Heart left ventricle (tissue), 16 donors: ENCODE measurements around the gene ASB7. TPM values are rescaled to one million over a fixed set of nuclear protein-coding genes. Genes with fewer than 3 reads are reported as not detected.

Experiments
- ATAC-seq, 4 donors: fragments of 200-7000 bp; cut with Tn5 transposase; one replicate each; pipeline ENCODE4 v1.9.1; 2020 to 2022; ENCODE audit warnings: moderate library complexity in 4 of 4, mild to moderate bottlenecking in 3 of 4, moderate number of reproducible peaks in 1 of 4
- DNase-seq, 5 donors: peaks; one replicate each; pipeline ENCODE4 v3.0.0-alpha.2; 2020
- H3K27ac ChIP-seq, 12 donors: fragments of 200-600 bp; sonication (generic) in 4 of 12; one replicate each; pipeline versions ENCODE4 v1.5.0 to v1.8.0; 2016 to 2022; ENCODE audit warnings: mild to moderate bottlenecking in 2 of 12
- H3K27me3 ChIP-seq, 9 donors: fragments of 200-600 bp; sonication (generic) in 2 of 9; one replicate each; pipeline versions ENCODE4 v1.5.1 to v1.8.0; 2016 to 2022; ENCODE audit warnings: mild to moderate bottlenecking in 3 of 9
- H3K36me3 ChIP-seq, 9 donors: fragments of 200-600 bp; sonication (generic) in 2 of 9; one replicate each; pipeline versions ENCODE4 v1.5.0 to v1.8.0; 2018 to 2022; ENCODE audit warnings: mild to moderate bottlenecking in 2 of 9
- H3K4me1 ChIP-seq, 12 donors: fragments of 200-600 bp; sonication (generic) in 4 of 12; one replicate each; pipeline versions ENCODE4 v1.5.0 to v1.8.0; 2016 to 2022; ENCODE audit warnings: mild to moderate bottlenecking in 3 of 12
- H3K4me3 ChIP-seq, 12 donors: fragments of 200-600 bp; sonication (generic) in 4 of 12; one replicate each; pipeline versions ENCODE4 v1.5.0 to v1.8.0; 2017 to 2022; ENCODE audit warnings: mild to moderate bottlenecking in 9 of 12, moderate library complexity in 4 of 12
- H3K9me3 ChIP-seq, 12 donors: fragments of 200-600 bp; sonication (generic) in 4 of 12; one replicate each; pipeline versions ENCODE4 v1.5.0 to v1.8.0; 2016 to 2022; ENCODE audit warnings: mild to moderate bottlenecking in 1 of 12
- POLR2A ChIP-seq, 2 donors: fragments of 450-650 bp; IDR thresholded peaks; one replicate each; pipeline ENCODE4 v1.6.1; 2017; ENCODE audit warnings: antibody characterized with exemption in 2 of 2, mild to moderate bottlenecking in 2 of 2, moderate library complexity in 2 of 2
- WGBS, 4 donors: extraction: QIAGEN DNeasy Blood & Tissue Kit in 2 of 4; methylation state at CpG; one replicate each; pipeline versions ENCODE4 v1.1.5 to v1.1.7; 2013 to 2018; 5-methylcytosine and 5-hydroxymethylcytosine counted together
- intact Hi-C, 10 donors: fragments of 100-400 bp; cut with DNase I; formaldehyde crosslinking; loops; one replicate each; pipeline versions ENCODE4 v1.11.1 to v1.14.2; 2022
- polyA plus RNA-seq, 2 donors: library from polyadenylated mRNA; stranded (reverse); fragments of 200-250 nt; gene quantifications; one replicate each; pipeline ENCODE4 v1.2.3, GENCODE V29; 2013
- total RNA-seq, 9 donors: library from RNA; depleted of rRNA in 2 of 9; stranded (reverse); fragments of >200 nt in 2 of 9; fragmentation: NEBNext Ultra II Directional in 3 of 9; extraction: Animal tissue kit (Norgen Biotek cat#: 25700) in 3 of 9; gene quantifications; one replicate each; pipeline versions ENCODE4 v1.1.0 to v1.2.4, GENCODE V29; 2016 to 2023
- TF ChIP-seq, protein P1 (sequence below), 12 donors: fragments of 200-600 bp; sonication (generic) in 4 of 12; IDR thresholded peaks; one replicate each; pipeline versions ENCODE4 v1.5.0 to v1.8.0; 2018 to 2022; ENCODE audit warnings: antibody characterized with exemption in 12 of 12, mild to moderate bottlenecking in 5 of 12
- donor health status: ischemic (EF 13 %, LVEDD 7.1; RV severe dilation, severe dysfunction).
- donor health status: healthy with polysubstance abuse.
- donor health status: DM: no; HTN: yes; CAD: no.
- donor health status: DM: no; HTN: no; CAD: no.
- donor health status: ischemic (EF 25% LVEDD 6.9; RV normal size, moderate dysfunction).
- donor health status: ischemic (EF 25% LVEDD 5.7; RV mildly dilated, moderate dysfunction).
- donor health status: healthy.
- donor health status: DM: yes; HTN: yes; CAD: no.
- donor health status: ischemic (EF 35%, LVEDD 5.7; RV mildly dilated, moderate dysfunction).
- donor health status: nonischemic (EF 11% LVEDD 7.7; RV severe dilation, severe dysfunction).
- donor health status: DM: yes; HTN: yes; CAD: no.
- donor health status: PGD.
- donor health status: ischemic (EF 29% LVEDD 5.4; RV normal size, mild dysfunction).
- donor health status: nonischemic (EF 23%, LVEDD 6.1; RV moderate dilation, normal function).

ASB7 gene
- total and polyA plus RNA-seq, 11 donors: 2.3 to 6.9 (median 5.9) TPM

DNA sequence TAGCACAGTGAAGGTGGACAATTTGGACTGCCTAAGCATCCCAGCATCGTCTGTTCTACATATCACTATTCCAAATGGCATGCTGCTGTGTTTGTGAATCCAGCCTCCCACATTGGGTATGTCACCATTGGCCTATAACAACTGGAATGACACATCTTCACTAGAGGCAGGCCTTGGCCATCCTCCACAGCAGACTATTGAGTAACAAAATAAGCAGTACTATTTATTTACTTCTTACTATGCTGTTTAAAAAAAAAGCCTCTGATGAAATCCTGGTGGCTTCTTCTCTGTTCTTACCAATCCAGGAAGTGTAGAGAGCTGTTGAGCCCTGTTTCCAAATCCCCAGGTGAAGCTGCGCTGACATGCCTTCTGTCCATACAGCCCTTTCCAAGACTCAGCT is 43.1 kb upstream of the ASB7 start:
- intact Hi-C loops: no loop called here
- ATAC-seq: peak in 2 of 4 donors; percentile 27 to 42
- peak in 1 of 5 donors; percentile 32 for DNase-seq

DNA sequence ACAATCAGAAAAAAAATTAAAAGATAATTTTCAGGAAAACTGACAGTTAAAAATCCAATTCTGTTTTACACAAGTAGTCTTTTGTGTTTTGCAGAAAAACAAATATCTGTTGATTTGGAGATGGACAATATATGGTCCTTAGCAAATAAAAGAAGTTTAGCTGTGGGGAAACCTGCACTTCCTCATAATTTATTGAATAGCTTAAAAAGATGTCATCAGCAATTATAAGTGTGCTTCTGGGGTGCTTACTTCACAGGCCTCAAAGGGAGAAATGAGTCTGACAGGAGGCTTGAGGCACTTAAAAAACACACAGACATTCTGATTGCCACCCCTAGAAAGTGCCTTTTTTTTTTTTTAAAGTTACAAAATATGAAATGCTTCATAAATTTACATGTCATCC is 42.1 kb upstream of the ASB7 start:
- no peak overlapping the region for H3K27ac ChIP-seq
- no peaks in the 10 kb centered on the region for H3K9me3 ChIP-seq
- H3K36me3 ChIP-seq: no peaks in the 10 kb centered on the region
- intact Hi-C loops: loop anchor here in 2 of 10 donors (10.0 kb wide), 2 partner anchors 126 to 626 kb away; no protein-coding TSS in a partner anchor
- H3K27me3 ChIP-seq: no peaks in the 10 kb centered on the region
- no peak overlapping the region for H3K4me3 ChIP-seq
- DNase-seq (no peak), ATAC-seq (no peak)
- no peak for TF ChIP-seq POLR2A (IDR thresholded peaks at IDR 0.05)
- TF ChIP-seq, protein P1, sequence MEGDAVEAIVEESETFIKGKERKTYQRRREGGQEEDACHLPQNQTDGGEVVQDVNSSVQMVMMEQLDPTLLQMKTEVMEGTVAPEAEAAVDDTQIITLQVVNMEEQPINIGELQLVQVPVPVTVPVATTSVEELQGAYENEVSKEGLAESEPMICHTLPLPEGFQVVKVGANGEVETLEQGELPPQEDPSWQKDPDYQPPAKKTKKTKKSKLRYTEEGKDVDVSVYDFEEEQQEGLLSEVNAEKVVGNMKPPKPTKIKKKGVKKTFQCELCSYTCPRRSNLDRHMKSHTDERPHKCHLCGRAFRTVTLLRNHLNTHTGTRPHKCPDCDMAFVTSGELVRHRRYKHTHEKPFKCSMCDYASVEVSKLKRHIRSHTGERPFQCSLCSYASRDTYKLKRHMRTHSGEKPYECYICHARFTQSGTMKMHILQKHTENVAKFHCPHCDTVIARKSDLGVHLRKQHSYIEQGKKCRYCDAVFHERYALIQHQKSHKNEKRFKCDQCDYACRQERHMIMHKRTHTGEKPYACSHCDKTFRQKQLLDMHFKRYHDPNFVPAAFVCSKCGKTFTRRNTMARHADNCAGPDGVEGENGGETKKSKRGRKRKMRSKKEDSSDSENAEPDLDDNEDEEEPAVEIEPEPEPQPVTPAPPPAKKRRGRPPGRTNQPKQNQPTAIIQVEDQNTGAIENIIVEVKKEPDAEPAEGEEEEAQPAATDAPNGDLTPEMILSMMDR (IDR thresholded peaks at IDR 0.05): no peak
- H3K4me1 ChIP-seq: no peaks in the 10 kb centered on the region

More for the DNA sequence above, 43.1 kb upstream of the ASB7 start:
- 79 to 100% (median 87%) methylated on average over 2 of the region's 2 CpGs for WGBS, 4 donors
- Histone ChIP-seq H3K36me3 (no peaks in the 10 kb centered on the region), H3K4me3 (no peak overlapping the region), H3K9me3 (no peaks in the 10 kb centered on the region), H3K27me3 (no peaks in the 10 kb centered on the region), H3K27ac (no peak overlapping the region), H3K4me1 (no peaks in the 10 kb centered on the region)
- TF ChIP-seq, protein P1 (IDR thresholded peaks at IDR 0.05): no peak
- TF ChIP-seq POLR2A (IDR thresholded peaks at IDR 0.05): no peak

DNA sequence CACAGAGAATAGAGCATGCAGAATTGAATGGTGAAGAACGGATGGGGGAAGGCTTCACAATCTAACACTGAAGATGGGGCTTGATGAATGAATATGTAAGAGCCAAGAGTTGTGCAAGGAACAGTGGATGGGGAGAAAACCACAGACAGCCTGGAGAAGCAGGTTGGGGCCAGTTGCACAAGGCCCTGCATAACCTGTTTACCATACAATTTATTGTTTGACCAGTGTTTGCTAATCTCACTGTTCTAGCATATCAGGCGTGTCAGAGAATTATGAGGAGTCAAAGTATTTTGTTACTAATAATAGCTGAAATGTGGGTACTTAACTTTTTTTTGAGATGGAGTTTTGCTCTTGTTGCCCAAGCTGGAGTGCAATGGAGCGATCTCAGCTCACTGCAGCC is 36.8 kb upstream of the ASB7 start:
- no peak for ATAC-seq
- H3K9me3 ChIP-seq: no peaks in the 10 kb centered on the region

DNA sequence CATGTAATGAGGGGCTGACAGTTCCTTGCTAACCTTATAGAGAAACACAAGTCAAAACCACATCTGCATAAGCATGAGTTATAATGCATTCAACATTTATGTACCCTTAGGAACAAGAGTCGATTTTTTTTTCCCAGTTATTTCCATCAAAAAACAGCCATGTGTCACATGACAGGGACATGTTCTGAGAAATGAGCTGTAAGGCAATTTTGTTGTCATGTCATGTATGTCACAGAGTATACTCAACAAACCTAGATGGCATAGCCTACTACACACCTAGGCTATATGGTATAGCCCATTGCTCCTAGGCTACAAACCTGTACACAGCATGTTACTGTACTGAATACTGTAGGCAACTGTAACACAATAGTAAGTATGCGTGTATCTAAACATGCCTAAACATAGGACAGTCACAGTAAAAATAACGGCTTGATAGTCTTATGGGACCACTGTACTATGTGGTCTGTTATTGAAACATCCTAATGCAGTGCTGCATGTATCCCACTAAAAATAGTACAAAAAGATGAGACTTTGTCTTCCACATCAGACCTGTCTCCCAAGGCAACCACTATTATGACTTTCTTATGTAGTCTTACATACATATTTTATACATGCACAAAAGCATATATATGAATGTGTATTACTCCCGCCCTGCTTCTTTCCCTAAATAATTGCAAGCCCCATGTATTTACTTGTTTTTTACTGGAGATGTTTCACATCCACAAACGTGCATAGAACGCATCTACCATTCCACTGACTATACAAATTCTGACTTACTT is 35.4 kb upstream of the ASB7 start:
- no peak overlapping the region for H3K27ac ChIP-seq
- WGBS, 4 donors: 93 to 97% (median 96%) methylated on average over 6 of the region's 6 CpGs
- ATAC-seq (no peak), DNase-seq (no peak)
- intact Hi-C loops: loop anchor here in 2 of 10 donors (10.0 kb wide), 2 partner anchors 132 to 632 kb away; no protein-coding TSS in a partner anchor
- no peaks in the 10 kb centered on the region for H3K9me3 ChIP-seq
- H3K4me1 ChIP-seq: no peaks in the 10 kb centered on the region
- H3K27me3 ChIP-seq: no peaks in the 10 kb centered on the region
- peaks cover 0 to 41% (median 33%) of the 10 kb centered on the region in 9 donors for H3K36me3 ChIP-seq
- TF ChIP-seq, protein P1 (IDR thresholded peaks at IDR 0.05): no peak
- TF ChIP-seq POLR2A (IDR thresholded peaks at IDR 0.05): no peak
- H3K4me3 ChIP-seq: no peak overlapping the region

More for the DNA sequence above, 36.8 kb upstream of the ASB7 start:
- Histone ChIP-seq H3K4me1 (no peaks in the 10 kb centered on the region), H3K4me3 (no peak overlapping the region), H3K27ac (no peak overlapping the region), H3K27me3 (no peaks in the 10 kb centered on the region), H3K36me3 (peaks cover 0 to 29% (median 24%) of the 10 kb centered on the region in 9 donors)
- intact Hi-C loops: loop anchor here in 2 of 10 donors (10.0 kb wide), 2 partner anchors 131 to 631 kb away; no protein-coding TSS in a partner anchor
- WGBS, 4 donors: 85 to 91% (median 88%) methylated on average over 3 of the region's 3 CpGs
- DNase-seq: no peak
- TF ChIP-seq POLR2A (IDR thresholded peaks at IDR 0.05): no peak
- TF ChIP-seq, protein P1 (IDR thresholded peaks at IDR 0.05): no peak
